Measurements from ENCODE around the gene EYA3. TPM values are rescaled to one million over a fixed set of nuclear protein-coding genes. Genes with fewer than 3 reads are reported as not detected.
A peak's percentile ranks its signal among the peaks of the same experiment; 100 is the strongest.

EYA3 gene
- total RNA-seq, 6 experiments from 2014 or later: 24.2 to 31.3 (median 27.8) TPM

DNA sequence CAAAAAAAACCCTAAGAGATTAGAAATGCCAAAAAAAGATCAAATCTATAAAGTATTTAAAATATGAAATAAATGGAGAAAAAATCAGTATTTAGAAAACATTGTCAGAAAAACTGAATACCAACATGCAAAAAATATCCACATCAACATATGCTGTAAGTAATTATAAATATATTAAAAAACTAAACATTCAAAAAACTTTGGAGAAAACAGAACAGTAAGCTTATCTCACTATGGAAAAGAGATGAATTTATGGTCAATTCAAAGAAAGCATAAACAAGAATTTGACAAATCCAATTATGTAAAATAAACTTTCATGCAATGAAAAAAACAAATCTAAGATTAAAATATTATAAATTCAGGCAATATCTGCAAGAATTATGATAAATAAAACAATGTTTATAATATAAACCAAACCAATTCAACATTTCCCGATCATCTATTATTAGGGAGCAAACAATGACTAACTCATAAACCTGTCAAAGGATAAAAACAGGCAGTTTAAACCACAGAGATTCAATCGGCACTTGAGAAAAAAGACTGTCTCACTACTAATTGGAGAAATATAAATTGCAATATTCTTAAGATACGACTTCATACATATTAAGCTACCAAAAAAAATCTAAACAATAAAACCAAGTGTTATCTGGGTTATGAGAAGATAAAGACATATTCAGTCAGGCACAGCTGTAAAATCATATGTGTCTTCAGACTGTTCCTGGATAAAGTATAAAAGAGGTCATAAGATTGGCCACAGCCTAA is 21.8 kb downstream of the EYA3 start:
- Mint-ChIP-seq H3K4me3 (peak overlapping the region; percentile 86), H3K9me3 (no peaks in the 10 kb centered on the region), H3K36me3 (ENCODE audit: low read depth) (peaks cover 5% of the 10 kb centered on the region; the same call in 1 of the 2 replicates), H3K27ac (peak overlapping the region; percentile 96), H3K27me3 (ENCODE audit: insufficient read depth) (no peaks in the 10 kb centered on the region; the same call in 1 of the 2 replicates), H3K4me1 (ENCODE audit: low read depth) (peaks cover 49% of the 10 kb centered on the region)
- TF ChIP-seq CTCF (IDR thresholded peaks at IDR 0.05): no peak
- no peak for DNase-seq

DNA sequence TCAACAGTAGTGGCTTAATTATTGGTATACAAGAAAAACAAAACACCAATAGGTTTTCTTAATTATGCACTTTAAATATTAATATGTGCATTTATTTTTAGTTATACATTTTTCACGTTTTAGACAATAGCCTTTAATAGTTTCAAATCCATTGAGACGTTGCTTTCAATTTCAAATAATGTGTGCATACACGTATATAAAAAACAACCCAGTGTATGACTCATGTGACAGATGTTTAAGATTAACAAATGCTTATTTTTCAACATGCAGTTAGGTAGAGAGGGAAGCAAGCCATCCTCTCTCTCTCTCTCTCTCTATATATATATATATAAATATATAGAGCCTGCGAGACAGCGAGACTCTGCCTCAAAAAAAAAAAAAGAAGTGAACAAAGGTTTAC is 24.3 kb downstream of the EYA3 start:
- TF ChIP-seq CTCF (IDR thresholded peaks at IDR 0.05): no peak
- H3K9me3 Mint-ChIP-seq: no peaks in the 10 kb centered on the region
- H3K27ac Mint-ChIP-seq: peak overlapping the region; percentile 48; the same call in 1 of the 2 replicates
- H3K36me3 Mint-ChIP-seq (ENCODE audit: low read depth): no peaks in the 10 kb centered on the region
- H3K4me1 Mint-ChIP-seq (ENCODE audit: low read depth): peaks cover 57% of the 10 kb centered on the region
- H3K27me3 Mint-ChIP-seq (ENCODE audit: insufficient read depth): no peaks in the 10 kb centered on the region; the same call in 1 of the 2 replicates
- no peak for DNase-seq
- H3K4me3 Mint-ChIP-seq: peak overlapping the region; percentile 49; the same call in 1 of the 2 replicates

DNA sequence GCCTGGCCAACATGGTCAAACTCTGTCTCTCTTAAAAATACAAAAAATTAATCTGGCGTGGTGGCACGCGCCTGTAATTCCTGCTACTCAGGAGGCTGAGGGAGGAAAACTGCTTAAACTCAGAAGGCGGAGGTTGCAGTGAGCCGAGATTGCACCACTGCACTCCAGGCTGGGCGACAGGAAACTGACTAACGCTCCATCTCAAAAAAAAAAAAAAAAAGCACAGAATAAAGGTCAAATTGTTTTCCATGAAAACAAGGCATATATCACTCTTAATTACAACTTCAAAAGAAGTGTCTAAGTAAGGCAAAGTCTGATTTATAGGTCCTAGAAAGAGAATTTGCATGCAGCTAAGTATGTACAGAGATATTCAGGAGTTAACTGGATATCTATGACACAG is 25.6 kb downstream of the EYA3 start:
- peaks cover 68% of the 10 kb centered on the region for H3K4me1 Mint-ChIP-seq (ENCODE audit: low read depth)
- no peak overlapping the region for H3K4me3 Mint-ChIP-seq
- H3K36me3 Mint-ChIP-seq (ENCODE audit: low read depth): no peaks in the 10 kb centered on the region
- H3K9me3 Mint-ChIP-seq: no peaks in the 10 kb centered on the region
- no peaks in the 10 kb centered on the region; the same call in 1 of the 2 replicates for H3K27me3 Mint-ChIP-seq (ENCODE audit: insufficient read depth)
- no peak overlapping the region for H3K27ac Mint-ChIP-seq
- no peak for DNase-seq
- TF ChIP-seq CTCF (IDR thresholded peaks at IDR 0.05): no peak

DNA sequence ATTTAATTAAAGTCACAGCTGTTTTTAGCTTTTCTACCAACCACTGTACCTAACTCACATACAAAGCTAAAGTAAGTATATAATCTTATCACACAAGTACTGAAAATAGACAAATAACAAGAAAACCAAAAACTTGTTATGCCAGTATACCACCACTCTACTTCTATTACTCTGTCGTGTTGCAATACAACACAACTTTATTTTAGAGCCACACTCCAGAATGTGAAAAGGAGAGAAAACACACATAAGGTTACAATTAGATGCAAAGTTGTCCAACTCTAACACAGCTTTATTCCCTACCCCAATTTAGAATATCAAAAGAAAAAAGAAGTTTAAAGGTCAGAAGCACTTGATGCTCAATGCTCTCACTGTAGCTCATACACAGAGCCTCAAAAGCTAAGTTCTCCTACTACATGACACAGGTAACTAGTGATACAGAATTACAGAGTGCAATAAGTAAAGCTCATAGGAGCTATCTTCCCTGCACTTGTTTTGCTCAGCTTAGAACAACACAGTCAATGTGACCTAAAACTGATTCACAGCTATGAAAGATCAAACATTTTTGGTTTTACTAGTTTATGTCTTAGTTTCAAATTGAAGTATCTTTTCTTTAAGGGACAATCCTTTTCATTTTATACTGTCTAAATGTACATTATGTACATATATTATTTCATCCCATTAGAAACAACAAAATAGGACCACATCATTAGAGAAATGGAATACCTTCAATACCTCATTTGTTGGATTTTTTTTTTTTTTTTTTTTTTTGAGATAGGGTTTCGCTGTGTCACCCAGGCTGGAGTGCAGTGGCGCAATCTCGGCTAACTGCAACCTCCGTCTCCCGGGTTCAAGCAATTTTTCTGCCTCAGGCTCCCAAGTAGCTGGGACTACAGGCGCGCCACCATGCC is 29.2 kb downstream of the EYA3 start:
- Mint-ChIP-seq H3K9me3 (no peaks in the 10 kb centered on the region), H3K27me3 (ENCODE audit: insufficient read depth) (no peaks in the 10 kb centered on the region), H3K4me1 (ENCODE audit: low read depth) (peaks cover 40% of the 10 kb centered on the region), H3K36me3 (ENCODE audit: low read depth) (no peaks in the 10 kb centered on the region), H3K27ac (peak overlapping the region; percentile 56; the same call in 1 of the 2 replicates), H3K4me3 (peak overlapping the region; percentile 53; the same call in 1 of the 2 replicates)
- no peak for TF ChIP-seq CTCF (IDR thresholded peaks at IDR 0.05)
- no peak for DNase-seq

DNA sequence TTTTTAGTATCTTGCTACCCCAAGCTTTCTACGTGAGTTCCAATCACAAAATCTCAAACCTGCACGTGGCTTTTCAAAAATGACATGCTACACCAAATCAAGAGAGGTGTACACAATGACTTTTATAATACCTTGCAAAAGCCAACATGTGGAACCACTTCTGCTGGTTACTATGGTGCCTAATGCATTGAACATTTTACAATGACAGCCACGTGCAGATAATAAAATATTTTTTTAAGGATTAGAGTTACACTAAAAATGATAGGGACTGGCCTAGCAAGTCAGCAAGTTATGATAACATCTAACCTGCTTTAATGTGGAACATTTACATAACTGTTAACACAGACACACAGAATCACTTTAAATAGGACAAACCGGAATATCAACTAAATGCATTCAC is 30.2 kb downstream of the EYA3 start:
- H3K4me1 Mint-ChIP-seq (ENCODE audit: low read depth): peaks cover 35% of the 10 kb centered on the region
- H3K9me3 Mint-ChIP-seq: no peaks in the 10 kb centered on the region
- peak overlapping the region; percentile 56; the same call in 1 of the 2 replicates for H3K27ac Mint-ChIP-seq
- no peak for DNase-seq
- H3K36me3 Mint-ChIP-seq (ENCODE audit: low read depth): no peaks in the 10 kb centered on the region
- TF ChIP-seq CTCF (IDR thresholded peaks at IDR 0.05): no peak
- H3K27me3 Mint-ChIP-seq (ENCODE audit: insufficient read depth): no peaks in the 10 kb centered on the region
- no peak overlapping the region for H3K4me3 Mint-ChIP-seq

Measured in HFFc6 (cell line).